Spleen (tissue), 11 donors: ENCODE results near the gene COX4I2. TPM values are rescaled to one million over a fixed set of nuclear protein-coding genes. Genes with fewer than 3 reads are reported as not detected.
A peak's percentile ranks its signal among the peaks of the same experiment; 100 is the strongest.

Experiments
- DNase-seq: peaks from one replicate; pipeline ENCODE4 v3.0.0-alpha.2; 2020
- H3K27ac ChIP-seq, 8 donors: fragments of 200-600 bp; sonication (generic) in 7 of 8; 1 replicate in 4 of 8; 2 replicates in 4 of 8; pipeline versions ENCODE4 v1.5.0 to v1.8.0; 2016 to 2021; ENCODE audit warnings: inconsistent platforms in 4 of 8, mild to moderate bottlenecking in 4 of 8, moderate library complexity in 1 of 8
- H3K27me3 ChIP-seq, 7 donors: fragments of 200-600 bp; sonication (generic) in 6 of 7; replicated peaks in 1 of 7; 1 replicate in 4 of 7; 2 replicates in 3 of 7; pipeline versions ENCODE4 v1.5.0 to v1.8.0; 2016 to 2021; ENCODE audit warnings: inconsistent platforms in 3 of 7, mild to moderate bottlenecking in 1 of 7
- H3K36me3 ChIP-seq, 6 donors: fragments of 200-600 bp; sonication (generic) in 5 of 6; 1 replicate in 4 of 6; 2 replicates in 2 of 6; pipeline versions ENCODE4 v1.5.0 to v1.8.0; 2016 to 2021; ENCODE audit warnings: inconsistent platforms in 2 of 6
- H3K4me1 ChIP-seq, 6 donors: fragments of 200-600 bp; sonication (generic) in 5 of 6; 1 replicate in 3 of 6; 2 replicates in 3 of 6; pipeline versions ENCODE4 v1.5.0 to v1.8.0; 2016 to 2021; ENCODE audit warnings: inconsistent platforms in 3 of 6
- H3K4me3 ChIP-seq, 8 donors: fragments of 200-600 bp; sonication (generic) in 7 of 8; 1 replicate in 4 of 8; 2 replicates in 4 of 8; pipeline versions ENCODE4 v1.5.0 to v1.8.0; 2016 to 2021; ENCODE audit warnings: inconsistent platforms in 4 of 8, mild to moderate bottlenecking in 4 of 8, moderate library complexity in 2 of 8
- H3K9me3 ChIP-seq, 8 donors: fragments of 200-600 bp; sonication (generic) in 7 of 8; 1 replicate in 4 of 8; 2 replicates in 4 of 8; pipeline versions ENCODE4 v1.5.0 to v1.8.0; 2016 to 2021; ENCODE audit warnings: inconsistent platforms in 4 of 8
- POLR2A ChIP-seq, 3 donors: fragments of 450-650 bp; IDR thresholded peaks; one replicate each; pipeline ENCODE4 v1.5.1; 2017; ENCODE audit warnings: antibody characterized with exemption in 3 of 3, mild to moderate bottlenecking in 1 of 3
- POLR2AphosphoS5 ChIP-seq, 3 donors: sonication (generic); formaldehyde crosslinking; IDR thresholded peaks; one replicate each; pipeline ENCODE4 v1.5.1; 2017; ENCODE audit warnings: antibody characterized with exemption in 3 of 3
- WGBS, 5 donors: extraction: QIAGEN DNeasy Blood & Tissue Kit in 3 of 5; methylation state at CpG; one replicate each; pipeline versions ENCODE4 v1.1.5 to v1.1.7; 2013 to 2018; 5-methylcytosine and 5-hydroxymethylcytosine counted together
- intact Hi-C: fragments of 100-400 bp; cut with DNase I; formaldehyde crosslinking; loops from one replicate; pipeline ENCODE4 v1.15.0; 2023; ENCODE audit warnings: low total_unique reads
- polyA plus RNA-seq, 3 donors: library from polyadenylated mRNA; stranded (reverse); fragments of 200-250 nt; gene quantifications; one replicate each; pipeline ENCODE4 v1.2.1, GENCODE V29; 2013
- total RNA-seq, 7 donors: library from RNA; depleted of rRNA in 3 of 7; stranded (reverse); fragments of >200 nt in 3 of 7; fragmentation: NEBNext Ultra II Directional in 4 of 7; extraction: Animal tissue kit (Norgen Biotek cat#: 25700) in 4 of 7; gene quantifications; one replicate each; pipeline versions ENCODE4 v1.1.0 to v1.2.1, GENCODE V29; 2016 to 2021
- TF ChIP-seq, protein P1 (sequence below), 11 experiments: fragments of 200-600 bp in 7 of 11; fragments of 450-650 bp in 4 of 11; sonication (generic) in 4 of 11; IDR thresholded peaks in 8 of 11; conservative IDR thresholded peaks in 3 of 11; 1 replicate in 7 of 11; 2 replicates in 4 of 11; pipeline versions ENCODE4 v1.4.0 to v1.8.0; 2016 to 2021; ENCODE audit warnings: antibody characterized with exemption in 11 of 11, inconsistent platforms in 4 of 11, mild to moderate bottlenecking in 1 of 11
- donor health status: healthy with polysubstance abuse.
- donor health status: DM: no; HTN: no; CAD: no; lungs with moderate emphysema.
- donor health status: DM: no; HTN: no; CAD: no.
- donor health status: Bipolar disorder and iron deficiency.
- donor health status: healthy.
- donor health status: DM: no; HTN: no; CAD: no.
- donor health status: DM: yes; HTN: yes; CAD: no.

Gene COX4I2
- total and polyA plus RNA-seq, 10 donors, result 1.1 to 4.6 (median 1.7) TPM; not detected in 4

DNA sequence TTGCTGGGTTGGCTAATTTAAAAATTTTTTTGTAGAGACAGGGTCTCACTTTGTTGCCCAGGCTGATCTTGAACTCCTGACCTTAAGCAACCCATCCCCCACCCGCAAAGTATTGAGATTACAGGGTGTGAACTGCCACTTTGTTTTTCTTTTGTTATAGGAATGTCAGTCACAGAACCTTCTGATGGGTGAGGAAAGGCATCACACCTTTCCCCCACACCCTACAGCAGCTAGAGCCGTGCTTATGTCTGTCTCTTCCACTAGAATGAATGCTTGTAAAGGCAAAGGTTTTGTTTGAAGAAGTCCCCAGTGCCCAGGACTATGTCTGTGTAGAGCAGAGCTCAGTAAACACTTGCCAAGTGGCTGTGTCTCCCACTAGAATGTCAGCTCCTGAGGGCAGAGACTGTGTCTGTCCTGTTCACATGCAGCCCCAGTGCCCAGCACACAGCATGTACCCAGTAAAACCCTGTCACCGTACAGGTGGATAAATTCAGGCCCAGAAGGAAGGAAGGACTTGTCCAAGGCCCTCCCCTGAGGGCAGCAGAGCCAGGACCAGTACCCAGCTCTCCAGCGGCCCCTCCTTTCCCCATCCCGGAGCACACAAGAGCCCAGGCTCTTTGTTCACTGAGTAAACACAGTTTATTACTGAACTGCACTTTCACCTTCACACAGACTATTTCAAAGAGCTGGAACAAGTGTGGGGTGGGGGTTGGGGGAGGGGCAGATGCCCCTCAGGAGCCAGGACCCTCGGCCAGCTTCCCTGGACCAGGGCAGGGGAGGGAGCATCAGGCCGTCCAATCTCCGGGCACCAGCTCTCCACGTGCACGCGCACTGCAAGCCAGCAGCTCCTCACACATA lies 26.4 kb downstream of the COX4I2 start:
- no peak for DNase-seq
- H3K4me3 ChIP-seq, result no peak overlapping the region
- no peak for TF ChIP-seq POLR2A (IDR thresholded peaks at IDR 0.05)
- TF ChIP-seq, protein P1, sequence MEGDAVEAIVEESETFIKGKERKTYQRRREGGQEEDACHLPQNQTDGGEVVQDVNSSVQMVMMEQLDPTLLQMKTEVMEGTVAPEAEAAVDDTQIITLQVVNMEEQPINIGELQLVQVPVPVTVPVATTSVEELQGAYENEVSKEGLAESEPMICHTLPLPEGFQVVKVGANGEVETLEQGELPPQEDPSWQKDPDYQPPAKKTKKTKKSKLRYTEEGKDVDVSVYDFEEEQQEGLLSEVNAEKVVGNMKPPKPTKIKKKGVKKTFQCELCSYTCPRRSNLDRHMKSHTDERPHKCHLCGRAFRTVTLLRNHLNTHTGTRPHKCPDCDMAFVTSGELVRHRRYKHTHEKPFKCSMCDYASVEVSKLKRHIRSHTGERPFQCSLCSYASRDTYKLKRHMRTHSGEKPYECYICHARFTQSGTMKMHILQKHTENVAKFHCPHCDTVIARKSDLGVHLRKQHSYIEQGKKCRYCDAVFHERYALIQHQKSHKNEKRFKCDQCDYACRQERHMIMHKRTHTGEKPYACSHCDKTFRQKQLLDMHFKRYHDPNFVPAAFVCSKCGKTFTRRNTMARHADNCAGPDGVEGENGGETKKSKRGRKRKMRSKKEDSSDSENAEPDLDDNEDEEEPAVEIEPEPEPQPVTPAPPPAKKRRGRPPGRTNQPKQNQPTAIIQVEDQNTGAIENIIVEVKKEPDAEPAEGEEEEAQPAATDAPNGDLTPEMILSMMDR (IDR thresholded peaks at IDR 0.05 in 8 of 11, conservative IDR thresholded peaks at IDR 0.05 in 3 of 11), result no peak
- no peak for TF ChIP-seq POLR2AphosphoS5 (IDR thresholded peaks at IDR 0.05)
- H3K27me3 ChIP-seq, result no peaks in the 10 kb centered on the region
- H3K9me3 ChIP-seq, result no peaks in the 10 kb centered on the region
- intact Hi-C loops, result no loop called here
- H3K4me1 ChIP-seq, result peaks cover 24 to 78% (median 69%) of the 10 kb centered on the region in 6 donors
- WGBS, 5 donors, result 71 to 82% (median 75%) methylated on average over 9 to 11 of the region's 11 CpGs
- H3K27ac ChIP-seq, result peak overlapping the region; percentile 35 to 95 (median 68)
- H3K36me3 ChIP-seq, result peaks cover 0 to 40% (median 11%) of the 10 kb centered on the region in 6 donors

DNA sequence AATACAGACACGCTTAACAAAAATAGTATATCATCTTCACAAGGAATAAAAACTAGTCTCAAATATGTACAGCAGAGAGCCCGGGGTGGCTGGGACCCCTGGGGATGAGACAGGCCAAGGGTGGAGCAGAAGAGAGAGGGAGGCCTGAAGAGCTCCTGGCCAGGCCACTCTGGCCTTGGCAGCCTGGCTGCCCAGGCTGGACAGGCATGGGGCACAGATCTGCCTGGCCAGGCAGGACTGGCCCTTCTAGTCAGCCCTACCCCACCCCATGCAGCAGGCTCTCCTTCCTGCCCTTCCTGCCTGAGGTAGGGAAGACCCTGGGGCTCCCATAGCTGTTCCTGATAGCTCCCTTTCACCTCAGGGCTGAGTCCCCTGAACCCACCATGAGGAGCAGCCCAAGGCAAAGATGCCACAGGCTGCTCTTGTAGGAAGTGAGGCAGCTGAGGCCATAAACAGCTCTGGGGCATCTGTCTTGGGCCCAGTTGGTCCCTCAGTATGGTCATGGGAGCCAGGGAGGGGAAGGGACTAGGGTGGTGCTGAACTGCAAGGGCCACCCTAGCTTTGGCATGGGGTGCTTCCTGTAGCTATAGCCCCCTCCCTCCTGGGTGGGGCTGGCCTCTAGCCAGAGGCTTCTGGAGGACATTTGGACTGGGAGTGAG lies 27.1 kb downstream of the COX4I2 start:
- H3K36me3 ChIP-seq, result peaks cover 0 to 48% (median 11%) of the 10 kb centered on the region in 6 donors
- no peaks in the 10 kb centered on the region for H3K9me3 ChIP-seq
- peaks cover 28 to 86% (median 76%) of the 10 kb centered on the region in 6 donors for H3K4me1 ChIP-seq
- WGBS, 5 donors, result 66 to 89% (median 81%) methylated on average over 2 of the region's 2 CpGs
- no peaks in the 10 kb centered on the region for H3K27me3 ChIP-seq
- TF ChIP-seq POLR2AphosphoS5 (IDR thresholded peaks at IDR 0.05), result peak; percentile 7 to 57 (median 15)
- TF ChIP-seq, protein P1 (IDR thresholded peaks at IDR 0.05 in 8 of 11, conservative IDR thresholded peaks at IDR 0.05 in 3 of 11), result no peak
- H3K4me3 ChIP-seq, result no peak overlapping the region
- intact Hi-C loops, result no loop called here
- peak overlapping the region in 7 of 8 donors; percentile 37 to 95 (median 81) for H3K27ac ChIP-seq
- DNase-seq, result no peak

DNA sequence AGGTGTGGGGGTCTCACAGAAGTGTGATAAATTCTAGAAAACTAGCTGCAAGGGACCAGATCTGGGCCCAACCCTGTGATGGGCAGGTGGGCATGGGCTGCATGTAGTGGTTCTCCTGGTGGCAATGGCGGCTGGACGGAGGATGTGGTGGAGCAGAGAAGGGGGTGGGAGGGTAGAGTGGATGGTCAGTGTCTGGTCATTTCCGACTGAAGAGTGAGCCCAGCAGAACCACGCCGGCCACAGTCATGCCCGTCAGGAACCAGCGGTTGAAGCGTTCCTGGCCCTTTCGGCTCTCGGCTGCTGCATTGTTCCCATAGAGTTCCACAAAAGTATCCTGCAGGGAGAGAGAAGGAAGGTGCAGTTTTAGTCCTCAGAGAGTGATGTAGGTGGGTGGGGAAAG lies 28.0 kb downstream of the COX4I2 start:
- 95 to 98% (median 96%) methylated on average over 10 of the region's 10 CpGs for WGBS, 5 donors
- H3K27me3 ChIP-seq, result no peaks in the 10 kb centered on the region

More for the DNA sequence above, 28.0 kb downstream of the COX4I2 start:
- no peak overlapping the region for H3K4me3 ChIP-seq
- TF ChIP-seq, protein P1 (IDR thresholded peaks at IDR 0.05 in 8 of 11, conservative IDR thresholded peaks at IDR 0.05 in 3 of 11), result no peak
- TF ChIP-seq POLR2AphosphoS5 (IDR thresholded peaks at IDR 0.05) (no peak), POLR2A (IDR thresholded peaks at IDR 0.05) (no peak)
- H3K36me3 ChIP-seq, result peaks cover 0 to 56% (median 11%) of the 10 kb centered on the region in 6 donors
- no peaks in the 10 kb centered on the region for H3K9me3 ChIP-seq
- no peak for DNase-seq
- H3K27ac ChIP-seq, result peak overlapping the region in 7 of 8 donors; percentile 19 to 95 (median 81)
- intact Hi-C loops, result no loop called here
- peaks cover 32 to 95% (median 86%) of the 10 kb centered on the region in 6 donors for H3K4me1 ChIP-seq
